Testis (tissue), 3 donors: ENCODE data around the gene NASP. TPM values are rescaled to one million over a fixed set of nuclear protein-coding genes. Genes with fewer than 3 reads are reported as not detected.

ENCODE experiments used
- DNase-seq: peaks from one replicate; pipeline ENCODE4 v3.0.0-alpha.2; 2019
- H3K27ac ChIP-seq, 2 donors: fragments of 200-600 bp; sonication (generic); one replicate each; pipeline ENCODE4 v1.5.1; 2019
- H3K27me3 ChIP-seq: fragments of 200-600 bp; sonication (generic); one replicate; pipeline ENCODE4 v1.5.1; 2019
- H3K36me3 ChIP-seq: fragments of 200-600 bp; sonication (generic); one replicate; pipeline ENCODE4 v1.5.1; 2017; ENCODE audit warnings: low read depth; ENCODE audit errors: missing control alignments
- H3K4me1 ChIP-seq: fragments of 200-600 bp; sonication (generic); one replicate; pipeline ENCODE4 v1.5.1; 2019
- H3K4me3 ChIP-seq, 2 donors: fragments of 200-600 bp; sonication (generic); one replicate each; pipeline ENCODE4 v1.5.1; 2017 to 2019
- H3K9me3 ChIP-seq: fragments of 200-600 bp; sonication (generic); one replicate; pipeline ENCODE4 v1.5.1; 2017
- POLR2A ChIP-seq: fragments of 450-650 bp; IDR thresholded peaks from one replicate; pipeline ENCODE4 v1.6.1; 2017; ENCODE audit warnings: antibody characterized with exemption, mild to moderate bottlenecking, moderate library complexity
- WGBS, 2 donors: methylation state at CpG; one replicate each; pipeline ENCODE4 v1.1.5; 2018; 5-methylcytosine and 5-hydroxymethylcytosine counted together
- intact Hi-C: fragments of 100-400 bp; cut with DNase I; formaldehyde crosslinking; loops from one replicate; pipeline ENCODE4 v1.15.1; 2023; ENCODE audit warnings: low total_unique reads
- polyA plus RNA-seq: library from polyadenylated mRNA; stranded (reverse); fragments of 350-450 nt; fragmentation: Illumina TruSeq; extraction: RNeasy Lipid Tissue Mini Kit (QIAGEN cat#74804); gene quantifications from one replicate; pipeline ENCODE4 v1.2.3, GENCODE V29; 2014; ENCODE audit warnings: low read depth, low replicate concordance; ENCODE audit not compliant: insufficient read depth
- total RNA-seq, 2 donors: library from RNA; depleted of rRNA; stranded (reverse); fragments of >200 nt; gene quantifications; one replicate each; pipeline ENCODE4 v1.2.3, GENCODE V29; 2016
- TF ChIP-seq, protein P1 (sequence below), 3 experiments: fragments of 450-650 bp in 2 of 3; fragments of 200-600 bp in 1 of 3; sonication (generic) in 1 of 3; IDR thresholded peaks; one replicate each; pipeline ENCODE4 v1.5.1; 2016 to 2019; ENCODE audit warnings: antibody characterized with exemption in 3 of 3, mild to moderate bottlenecking in 2 of 3, moderate library complexity in 1 of 3

Gene NASP
- total and polyA plus RNA-seq, 3 donors from 2014 or later = 184 to 206 (median 194) TPM

GRCh38 chr1:45620588-45621500, 37.0 kb downstream of the NASP start:
- no peak for DNase-seq
- Histone ChIP-seq H3K4me1 (peaks cover 8% of the 10 kb centered on the region), H3K27me3 (no peaks in the 10 kb centered on the region), H3K36me3 (no peaks in the 10 kb centered on the region), H3K9me3 (no peaks in the 10 kb centered on the region), H3K4me3 (no peak overlapping the region), H3K27ac (peak overlapping the region in 1 of 2 donors; percentile 57)
- intact Hi-C loops = no loop called here
- TF ChIP-seq, protein P1, sequence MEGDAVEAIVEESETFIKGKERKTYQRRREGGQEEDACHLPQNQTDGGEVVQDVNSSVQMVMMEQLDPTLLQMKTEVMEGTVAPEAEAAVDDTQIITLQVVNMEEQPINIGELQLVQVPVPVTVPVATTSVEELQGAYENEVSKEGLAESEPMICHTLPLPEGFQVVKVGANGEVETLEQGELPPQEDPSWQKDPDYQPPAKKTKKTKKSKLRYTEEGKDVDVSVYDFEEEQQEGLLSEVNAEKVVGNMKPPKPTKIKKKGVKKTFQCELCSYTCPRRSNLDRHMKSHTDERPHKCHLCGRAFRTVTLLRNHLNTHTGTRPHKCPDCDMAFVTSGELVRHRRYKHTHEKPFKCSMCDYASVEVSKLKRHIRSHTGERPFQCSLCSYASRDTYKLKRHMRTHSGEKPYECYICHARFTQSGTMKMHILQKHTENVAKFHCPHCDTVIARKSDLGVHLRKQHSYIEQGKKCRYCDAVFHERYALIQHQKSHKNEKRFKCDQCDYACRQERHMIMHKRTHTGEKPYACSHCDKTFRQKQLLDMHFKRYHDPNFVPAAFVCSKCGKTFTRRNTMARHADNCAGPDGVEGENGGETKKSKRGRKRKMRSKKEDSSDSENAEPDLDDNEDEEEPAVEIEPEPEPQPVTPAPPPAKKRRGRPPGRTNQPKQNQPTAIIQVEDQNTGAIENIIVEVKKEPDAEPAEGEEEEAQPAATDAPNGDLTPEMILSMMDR (IDR thresholded peaks at IDR 0.05) = no peak
- TF ChIP-seq POLR2A = no peak
- 82 to 92% methylated on average over 16 to 17 of the region's 17 CpGs for WGBS, 2 donors

- H3K27me3 ChIP-seq = no peaks in the 10 kb centered on the region
- WGBS, 2 donors = 90% methylated on average over 3 of the region's 3 CpGs; no CpG with 5 or more reads in 1 of the 2 donors
- peak overlapping the region in 1 of 2 donors; percentile 57 for H3K27ac ChIP-seq
- intact Hi-C loops = no loop called here
- H3K4me1 ChIP-seq = peaks cover 8% of the 10 kb centered on the region
- H3K4me3 ChIP-seq = no peak overlapping the region
- H3K9me3 ChIP-seq = no peaks in the 10 kb centered on the region
- no peak for DNase-seq
- no peaks in the 10 kb centered on the region for H3K36me3 ChIP-seq
- no peak for TF ChIP-seq POLR2A
- TF ChIP-seq, protein P1 (IDR thresholded peaks at IDR 0.05) = no peak
Measured at GRCh38 chr1:45621501-45621836, 37.6 kb downstream of the NASP start.

DNA sequence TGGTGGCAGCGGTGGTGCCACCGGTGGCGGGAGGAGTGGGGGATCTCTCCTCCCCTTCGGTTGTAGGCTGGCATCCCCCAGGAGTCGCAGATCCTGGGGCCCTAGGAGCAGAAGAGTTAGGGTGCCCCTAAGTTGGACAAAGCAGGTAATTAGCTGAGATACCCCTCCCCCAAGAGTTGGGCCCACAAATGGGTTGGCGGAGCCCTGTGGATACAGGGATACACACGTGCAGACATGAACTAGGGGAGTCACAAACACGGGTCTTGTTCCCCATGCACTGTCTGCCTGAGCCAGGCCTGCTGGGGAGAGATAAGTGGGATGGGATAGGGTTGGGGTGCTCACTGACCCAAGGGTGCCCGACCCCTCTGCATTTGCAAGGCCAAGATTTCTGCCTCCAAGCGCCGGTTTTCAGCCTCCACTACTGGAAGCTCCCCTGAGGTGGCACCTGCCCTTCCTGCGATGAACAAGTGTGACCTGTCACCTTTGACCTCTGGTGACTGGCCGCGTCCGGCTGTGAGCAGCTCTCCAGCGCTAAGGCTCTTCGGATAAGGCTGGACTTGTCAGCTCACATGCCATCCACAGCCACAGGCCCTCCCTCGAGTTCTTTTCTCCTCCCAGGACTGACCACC, 38.2 kb downstream of the NASP start:
- TF ChIP-seq POLR2A = no peak
- TF ChIP-seq, protein P1 (IDR thresholded peaks at IDR 0.05) = no peak
- H3K9me3 ChIP-seq = no peaks in the 10 kb centered on the region
- peaks cover 8% of the 10 kb centered on the region for H3K4me1 ChIP-seq
- no peaks in the 10 kb centered on the region for H3K27me3 ChIP-seq
- WGBS, 2 donors = 65 to 77% methylated on average over 6 to 18 of the region's 18 CpGs
- peak overlapping the region in 1 of 2 donors; percentile 57 for H3K27ac ChIP-seq
- no peak for DNase-seq
- intact Hi-C loops = no loop called here
- H3K36me3 ChIP-seq = no peaks in the 10 kb centered on the region
- peak overlapping the region in 1 of 2 donors; percentile 44 for H3K4me3 ChIP-seq

GRCh38 chr1:45622524-45623394, 38.9 kb downstream of the NASP start:
- intact Hi-C loops = no loop called here
- H3K4me3 ChIP-seq = peak overlapping the region; percentile 37 to 44
- WGBS, 2 donors = 36% methylated on average over 29 to 77 of the region's 78 CpGs
- H3K9me3 ChIP-seq = no peaks in the 10 kb centered on the region
- no peak for DNase-seq
- H3K36me3 ChIP-seq = no peaks in the 10 kb centered on the region
- H3K27ac ChIP-seq = peak overlapping the region in 1 of 2 donors; percentile 57
- H3K27me3 ChIP-seq = no peaks in the 10 kb centered on the region
- no peak for TF ChIP-seq POLR2A
- TF ChIP-seq, protein P1 (IDR thresholded peaks at IDR 0.05) = no peak
- H3K4me1 ChIP-seq = peaks cover 8% of the 10 kb centered on the region
